ENCODE data around the gene CLMN. TPM values are rescaled to one million over a fixed set of nuclear protein-coding genes. Genes with fewer than 3 reads are reported as not detected.

CLMN gene
- total RNA-seq, 1 experiment from 2014 or later: 1.5 TPM

DNA sequence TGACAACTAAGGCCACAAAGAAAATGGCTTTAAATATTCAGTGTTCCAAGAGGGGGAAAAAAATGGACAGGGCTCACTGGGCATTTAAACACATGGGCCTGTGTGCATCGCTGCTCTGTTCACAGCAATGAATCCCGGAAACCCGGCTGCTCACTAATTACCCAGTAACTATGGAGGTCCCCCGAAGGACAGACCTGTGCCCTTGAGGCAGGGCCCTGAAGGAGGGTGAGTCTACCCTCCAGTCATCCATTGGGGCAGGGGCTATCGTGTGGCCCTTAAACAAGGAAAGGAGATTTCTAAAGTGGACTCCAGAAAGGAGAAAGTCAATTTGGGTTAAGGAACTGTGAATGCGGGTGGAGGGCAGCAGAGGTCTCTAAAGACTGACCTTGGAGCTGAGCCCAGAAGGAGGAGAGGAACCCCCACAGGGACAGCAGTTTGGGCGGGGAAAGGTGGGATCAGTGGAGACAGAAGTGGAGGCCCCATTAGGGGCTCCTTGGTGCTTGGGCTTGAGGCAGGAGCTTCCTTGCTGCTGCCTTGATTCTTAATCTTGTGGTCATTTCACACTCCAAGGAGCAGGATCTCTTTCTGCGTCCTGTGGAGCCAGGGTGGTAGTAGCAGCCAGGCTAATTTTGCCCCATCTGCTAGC is 1.4 kb upstream of the CLMN start:
- DNase-seq (ENCODE audit: low spot score): no peak

DNA sequence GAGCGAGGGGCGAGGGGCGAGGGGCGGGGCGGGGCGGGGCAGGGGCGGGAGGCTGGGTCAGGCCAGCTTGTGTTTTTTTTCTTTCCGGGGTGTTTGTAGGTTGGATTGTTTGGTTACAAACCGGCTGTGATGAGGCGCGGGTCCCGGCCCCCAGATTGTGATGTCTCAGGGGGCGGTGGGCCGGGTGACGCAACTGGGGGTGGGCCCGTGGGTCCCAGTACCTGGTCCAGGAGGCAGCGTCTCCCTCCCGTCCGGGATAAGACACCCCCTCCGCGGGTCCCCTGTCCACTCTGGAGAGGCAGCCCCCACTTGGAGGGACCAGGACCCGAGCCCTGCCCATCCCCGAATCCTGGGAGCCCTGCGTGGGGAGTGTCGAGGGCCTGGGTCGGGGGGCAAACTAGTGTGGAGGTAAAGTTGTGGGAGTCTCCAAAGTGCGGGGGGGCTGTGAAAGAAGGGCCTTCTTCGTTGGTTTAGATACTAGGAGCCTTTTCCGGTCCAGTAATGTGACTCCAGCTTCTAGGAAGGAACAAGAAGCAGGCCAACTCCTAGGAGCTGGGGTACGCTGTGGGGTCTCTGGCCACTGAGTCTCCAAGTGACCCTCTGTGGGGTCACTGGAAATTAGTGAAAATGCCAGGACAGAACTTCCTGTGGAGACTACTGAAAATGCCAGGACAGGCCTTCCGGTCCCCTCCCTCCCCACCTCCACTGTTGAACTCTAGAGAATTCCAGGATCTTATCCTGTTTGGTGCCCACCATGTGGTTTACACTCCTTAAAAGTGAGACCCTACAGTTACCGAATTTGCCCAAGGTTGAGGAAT is 579 bp upstream of the CLMN start:
- no peak for DNase-seq (ENCODE audit: low spot score)

- no peak for DNase-seq (ENCODE audit: low spot score)
These were observed 1.1 kb downstream of the CLMN start for GRCh38 chr14:95318399-95319311.

DNA sequence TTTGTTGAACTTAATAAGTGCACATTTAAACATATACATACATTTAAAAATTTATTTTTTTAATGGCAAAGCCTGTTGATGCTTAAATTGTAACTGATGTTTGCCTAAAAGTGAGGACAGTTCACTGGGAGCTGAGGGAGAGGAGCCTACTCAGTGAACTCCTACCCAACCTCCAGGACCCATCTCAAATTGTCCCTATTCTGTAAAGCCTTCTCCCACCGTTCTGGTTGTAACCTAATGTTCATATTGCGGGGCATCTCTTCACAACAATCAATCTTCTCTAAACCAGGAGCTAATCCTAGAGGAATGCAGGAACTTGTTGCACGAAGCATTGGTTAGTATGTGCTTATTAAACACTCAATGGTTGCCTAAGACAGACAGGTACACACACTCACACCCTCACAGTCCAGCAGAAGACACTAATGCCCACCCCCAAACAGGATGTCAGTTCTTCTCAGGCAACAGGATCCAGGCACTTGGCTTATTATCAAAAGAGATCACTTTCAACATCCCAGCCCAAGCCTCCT is 1.8 kb downstream of the CLMN start:
- no peak for DNase-seq (ENCODE audit: low spot score)

DNA sequence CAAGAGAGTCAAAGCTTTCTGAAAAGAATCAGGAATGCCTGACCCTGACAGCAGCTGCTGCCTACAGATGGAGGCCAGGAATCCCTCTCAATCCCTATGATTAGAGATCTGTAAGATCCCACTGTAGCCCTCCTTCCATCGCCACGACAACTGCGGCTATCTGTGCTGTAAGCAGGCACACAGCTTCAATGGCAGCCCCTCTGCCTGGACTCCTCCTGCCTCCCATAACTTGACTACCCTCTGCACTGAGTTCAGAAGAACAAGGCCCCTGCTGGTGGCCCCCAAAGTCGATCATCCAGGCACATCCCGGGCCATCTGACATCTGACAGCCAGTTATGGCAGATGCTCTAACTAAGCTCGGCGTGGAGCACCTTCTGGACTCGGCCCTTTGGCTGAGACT is 2.9 kb downstream of the CLMN start:
- DNase-seq (ENCODE audit: low spot score): no peak

DNA sequence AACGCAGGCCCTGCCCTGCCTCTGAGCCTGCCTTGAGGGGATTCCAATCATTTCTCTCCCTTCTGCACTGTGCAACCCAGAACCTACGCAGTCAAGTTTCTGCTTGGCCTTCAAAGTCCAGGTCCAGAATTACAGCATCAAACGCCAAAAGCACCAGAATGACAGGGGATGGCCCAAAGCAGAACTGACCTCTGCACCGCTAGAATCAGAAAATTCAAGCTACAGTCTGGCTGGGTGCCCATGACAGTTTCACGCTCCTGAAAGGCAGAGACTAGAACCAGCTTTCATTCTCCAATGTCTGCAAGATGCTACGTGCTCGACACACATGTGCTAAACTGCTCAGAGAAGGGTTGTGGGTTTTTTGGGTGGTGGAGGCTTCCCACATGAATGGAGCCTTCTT is 4.1 kb downstream of the CLMN start:
- no peak for DNase-seq (ENCODE audit: low spot score)

DNA sequence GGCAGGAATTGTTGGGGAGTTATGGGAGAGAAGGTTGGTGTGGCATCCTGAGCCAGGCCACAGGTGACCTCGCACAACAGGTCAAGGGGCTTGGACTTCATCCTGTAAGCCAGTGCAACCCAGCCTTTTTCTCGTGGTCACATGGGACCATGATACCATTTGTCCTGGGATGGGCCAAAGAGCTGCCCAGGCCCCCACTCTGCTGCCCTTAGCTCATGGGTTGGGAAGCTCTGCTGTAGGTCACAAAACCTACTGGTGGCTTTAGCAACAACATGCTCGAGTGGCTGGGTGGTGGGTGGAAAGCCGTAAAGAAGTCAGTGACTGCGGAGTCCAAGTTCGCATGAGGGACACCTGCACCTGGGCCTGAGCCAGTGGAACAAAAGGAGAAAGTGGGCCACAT is 4.6 kb downstream of the CLMN start:
- no peak for DNase-seq (ENCODE audit: low spot score)

- peak; percentile 12 for DNase-seq (ENCODE audit: low spot score)
These were observed 5.1 kb downstream of the CLMN start for GRCh38 chr14:95314609-95315008.

DNA sequence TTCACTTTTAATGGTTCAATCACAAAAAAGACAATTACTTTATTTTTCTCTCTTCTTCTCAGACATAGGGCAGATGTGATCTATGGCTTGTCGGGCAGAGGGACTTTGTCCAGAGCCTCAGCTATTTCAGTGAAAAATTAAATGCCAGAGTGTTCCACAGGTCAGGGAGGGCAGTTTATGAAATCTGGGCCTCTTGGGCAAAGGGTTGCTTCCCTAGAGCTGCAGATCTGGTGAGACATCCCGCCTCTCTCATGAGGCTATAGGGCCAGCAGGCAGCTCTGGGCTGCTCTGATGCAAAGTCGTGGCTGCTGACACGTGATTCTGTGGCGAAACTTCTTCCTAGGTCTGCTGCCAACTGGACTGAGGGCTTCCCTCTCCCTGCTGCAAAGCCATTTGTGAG is 6.0 kb downstream of the CLMN start:
- no peak for DNase-seq (ENCODE audit: low spot score)

GRCh38 chr14:95313190-95313589 is 6.5 kb downstream of the CLMN start:
- DNase-seq (ENCODE audit: low spot score): no peak

- DNase-seq (ENCODE audit: low spot score): no peak
These were observed 7.4 kb downstream of the CLMN start for GRCh38 chr14:95312311-95312710.

GRCh38 chr14:95311752-95312151 is 8.0 kb downstream of the CLMN start:
- DNase-seq (ENCODE audit: low spot score): peak; percentile 19

GRCh38 chr14:95310635-95311380 is 8.9 kb downstream of the CLMN start:
- no peak for DNase-seq (ENCODE audit: low spot score)

DNA sequence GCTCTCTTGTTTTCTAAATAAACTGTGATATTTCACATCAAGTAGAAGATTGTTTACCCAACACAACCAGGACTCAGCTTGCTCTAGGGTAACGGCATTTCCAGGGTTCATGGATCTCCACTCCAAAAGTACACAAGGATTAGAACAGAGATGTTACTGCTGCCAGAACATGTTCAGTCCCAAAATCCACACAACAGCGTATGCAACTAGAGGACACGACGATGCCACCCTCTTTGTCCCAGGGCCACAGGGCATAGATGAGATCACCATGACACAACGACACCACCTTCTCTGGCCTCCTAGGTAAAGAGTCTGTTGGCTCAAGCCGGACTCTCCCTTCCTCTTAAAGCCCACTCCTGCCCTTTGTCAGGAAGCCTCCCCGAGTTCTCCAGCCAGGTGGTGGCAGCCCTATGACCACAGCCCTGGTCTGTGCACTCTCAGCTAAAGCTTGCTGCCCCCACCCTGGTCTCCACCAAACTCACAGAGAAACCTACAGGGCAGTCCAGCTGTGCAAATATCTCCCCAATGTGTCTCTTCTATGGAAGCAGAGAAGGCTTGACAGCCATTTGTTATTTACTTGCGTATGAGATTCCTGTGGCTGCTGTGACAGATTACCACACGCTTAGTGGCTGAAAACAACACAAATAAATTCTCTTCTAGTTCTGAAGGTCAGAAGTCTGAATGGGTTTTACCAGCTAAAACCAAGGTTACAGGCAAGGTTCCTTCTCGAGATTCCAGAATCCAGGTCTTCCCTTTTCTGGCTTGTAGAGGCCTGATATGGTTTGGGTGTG is 10.3 kb downstream of the CLMN start:
- DNase-seq (ENCODE audit: low spot score): no peak

DNA sequence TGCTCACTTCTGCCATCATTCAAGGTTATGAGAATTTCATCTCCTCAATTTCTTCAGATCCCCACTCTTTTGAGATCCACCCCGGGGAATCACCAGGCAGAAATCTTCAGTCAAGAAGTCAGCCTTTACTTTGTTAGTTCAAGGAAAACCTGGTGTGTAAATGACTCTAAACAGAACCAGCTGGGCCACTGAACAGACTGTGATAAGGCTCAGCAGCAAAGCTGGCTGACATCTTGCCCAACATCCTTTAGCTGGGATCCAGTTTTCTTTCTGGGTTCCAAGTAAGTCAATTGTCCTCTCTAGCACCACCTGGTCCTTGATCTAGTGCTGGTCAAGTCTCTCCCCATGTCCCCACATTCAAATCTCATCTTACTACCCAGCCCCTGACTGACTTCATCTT is 11.6 kb downstream of the CLMN start:
- no peak for DNase-seq (ENCODE audit: low spot score)

GRCh38 chr14:95307402-95308041 is 12.2 kb downstream of the CLMN start:
- no peak for DNase-seq (ENCODE audit: low spot score)

DNA sequence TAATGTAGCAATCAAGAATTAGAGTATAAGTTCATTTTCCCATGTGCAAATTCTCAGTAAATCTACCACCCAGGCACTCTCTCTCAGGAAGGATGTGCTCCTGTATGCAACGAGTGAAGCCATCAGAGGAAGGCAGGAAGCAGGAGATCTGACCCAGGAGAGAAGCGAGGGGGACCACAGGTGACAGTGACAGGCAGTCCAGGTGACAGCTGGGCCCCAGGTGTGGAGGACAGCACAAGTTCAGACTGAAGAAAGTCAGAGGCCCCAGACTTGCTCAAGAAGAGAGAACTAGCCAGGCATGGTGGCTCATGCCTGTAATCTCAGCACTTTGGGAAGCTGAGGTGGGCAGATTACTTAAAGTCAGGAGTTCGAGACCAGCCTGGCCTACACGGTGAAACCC is 13.8 kb downstream of the CLMN start:
- DNase-seq (ENCODE audit: low spot score): no peak

GRCh38 chr14:95305145-95305544 is 14.6 kb downstream of the CLMN start:
- DNase-seq (ENCODE audit: low spot score): no peak

DNA sequence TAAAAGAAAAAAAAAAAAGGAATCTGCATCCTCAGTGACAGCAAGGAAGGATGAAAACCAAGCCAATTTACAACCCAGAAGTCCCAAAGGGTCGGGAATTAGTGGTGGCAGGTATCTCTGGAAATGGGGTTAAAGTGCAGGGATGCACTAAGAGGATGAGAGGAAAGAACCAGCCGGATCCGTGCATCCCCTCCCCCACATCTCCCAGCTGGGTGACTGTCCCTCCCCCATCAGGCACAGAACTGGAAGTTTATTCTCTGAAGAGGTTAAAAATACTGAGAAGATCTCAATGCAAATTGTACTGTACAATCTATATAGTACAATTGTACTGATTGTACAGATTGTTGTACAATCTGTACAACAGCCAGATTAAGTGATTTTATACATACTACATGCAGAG is 15.4 kb downstream of the CLMN start:
- no peak for DNase-seq (ENCODE audit: low spot score)

DNA sequence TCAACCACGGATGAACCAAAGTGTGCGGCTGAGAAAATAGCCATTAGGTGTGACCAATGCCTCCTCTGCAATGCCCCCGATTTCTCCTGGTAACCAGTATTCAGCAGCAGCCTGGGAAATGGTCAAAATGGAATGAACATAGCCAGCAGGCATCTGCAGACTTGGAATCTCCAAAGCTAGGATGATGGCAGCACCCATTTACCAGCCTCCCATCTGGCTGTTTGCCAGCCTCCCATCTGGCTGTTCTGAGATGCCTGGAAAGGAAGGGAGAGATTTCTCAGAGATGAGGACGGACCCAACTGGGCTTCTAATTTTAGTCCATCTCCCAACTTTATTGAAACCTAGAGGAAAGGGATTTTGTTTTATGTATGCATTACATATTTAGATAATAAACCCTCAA is 16.2 kb downstream of the CLMN start:
- no peak for DNase-seq (ENCODE audit: low spot score)
